HG03432 (cell line): ENCODE measurements around the gene SLAMF8.
A peak's percentile ranks its signal among the peaks of the same experiment; 100 is the strongest.

ENCODE experiments used
- ATAC-seq: cut with Tn5 transposase; IDR thresholded peaks from one replicate; pipeline ENCODE4 v1.9.1; 2021; ENCODE audit warnings: mild to moderate bottlenecking, moderate library complexity; ENCODE audit not compliant: unreplicated experiment

Gene SLAMF8

DNA sequence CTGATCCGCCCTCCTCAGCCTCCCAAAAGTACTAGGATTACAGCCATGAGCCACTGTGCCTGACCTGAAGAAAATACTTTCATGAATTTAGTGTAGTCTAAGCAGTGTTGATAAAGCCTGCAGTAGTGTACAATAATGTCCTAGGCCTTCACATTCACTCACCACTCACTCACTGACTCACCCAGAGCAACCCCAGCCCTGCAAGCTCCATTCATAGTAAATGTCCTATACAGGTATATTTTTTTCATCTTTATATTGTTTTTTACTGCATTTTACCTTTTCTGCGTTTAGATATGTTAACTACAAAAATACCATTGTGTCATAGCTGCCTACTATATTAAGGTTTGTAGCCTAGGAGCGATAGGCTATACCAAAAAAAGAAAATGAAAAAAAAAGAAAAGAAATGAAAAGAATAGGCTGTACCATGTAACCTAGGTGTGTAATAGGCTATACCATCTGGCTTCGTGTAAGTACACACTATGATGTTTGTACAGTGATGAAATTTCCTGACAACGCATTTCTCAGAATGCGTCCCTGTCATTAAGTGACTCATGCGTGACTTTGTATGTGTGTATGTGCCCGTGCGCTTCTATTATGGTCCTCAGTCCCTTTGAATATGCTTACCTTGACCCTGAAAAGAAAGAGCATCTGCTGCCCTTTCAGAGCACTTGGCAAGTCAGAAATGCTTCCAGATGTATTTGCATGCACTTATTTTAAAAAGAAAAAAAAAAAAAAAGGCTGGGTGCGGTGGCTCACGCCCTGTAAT lies 9.2 kb upstream of the SLAMF8 start:
- ATAC-seq: no peak

- ATAC-seq: peak; percentile 57
Measured at GRCh38 chr1:159821171-159821867, 5.4 kb upstream of the SLAMF8 start.

DNA sequence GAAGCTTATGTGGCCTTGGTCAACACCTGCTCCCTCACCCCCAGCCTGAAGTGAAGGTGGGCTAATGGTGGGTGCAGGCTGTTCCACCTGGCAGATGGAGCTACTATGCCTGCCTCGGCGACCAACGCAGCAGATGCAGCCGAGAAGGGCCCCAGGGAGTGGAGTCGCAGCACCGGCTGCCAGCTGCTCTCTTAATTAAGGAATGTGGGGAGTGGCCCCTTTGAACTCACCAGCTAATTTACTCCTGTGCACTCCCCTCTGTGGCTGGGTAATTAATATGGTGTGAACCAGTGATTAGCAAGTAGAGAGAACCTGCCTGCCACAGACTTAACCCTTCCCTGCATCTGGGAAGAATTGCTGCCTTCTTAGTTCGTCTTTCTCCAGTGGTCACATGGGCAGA lies 3.3 kb upstream of the SLAMF8 start:
- ATAC-seq: no peak

- no peak for ATAC-seq
Measured at GRCh38 chr1:159825564-159825963, 1.1 kb upstream of the SLAMF8 start.

- ATAC-seq: no peak
Measured at GRCh38 chr1:159827102-159827490, 423 bp downstream of the SLAMF8 start.

- ATAC-seq: no peak
Measured at GRCh38 chr1:159827549-159827948, 876 bp downstream of the SLAMF8 start.

GRCh38 chr1:159828176-159828575 lies 1.5 kb downstream of the SLAMF8 start:
- ATAC-seq: no peak

DNA sequence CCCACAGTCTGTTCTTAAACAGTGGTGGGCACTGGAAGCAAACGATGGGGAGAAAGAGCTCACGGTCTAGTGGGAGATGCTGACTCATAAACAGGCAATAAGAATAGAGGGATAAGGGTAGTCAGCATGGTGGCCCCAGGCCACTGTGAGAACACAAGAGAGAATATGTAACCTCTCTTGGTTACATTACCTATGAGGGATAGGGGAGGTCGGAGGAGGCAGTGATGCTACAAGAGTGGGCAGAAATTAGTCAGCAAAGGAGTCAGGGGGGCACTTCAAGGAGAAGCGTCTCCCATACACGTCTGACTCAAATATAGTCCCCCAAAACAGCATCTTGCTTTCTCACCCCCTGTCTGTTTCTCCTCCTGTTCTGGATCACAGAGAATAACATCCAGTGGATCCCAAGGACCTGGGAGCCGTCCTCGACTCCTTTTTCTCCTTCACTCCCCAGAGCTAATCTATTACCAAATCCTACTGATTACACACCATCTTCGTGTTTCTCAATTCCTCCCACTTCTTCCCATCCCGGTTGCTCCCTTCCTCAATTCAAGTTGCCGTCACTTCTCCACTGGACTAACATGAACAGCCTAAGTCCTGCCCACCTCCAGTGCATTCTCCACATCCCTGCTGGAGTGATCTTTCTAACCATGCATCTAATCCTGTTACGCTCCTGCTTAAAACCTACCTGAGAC lies 2.1 kb downstream of the SLAMF8 start:
- no peak for ATAC-seq

GRCh38 chr1:159829273-159829634 lies 2.6 kb downstream of the SLAMF8 start:
- peak; percentile 83 for ATAC-seq

DNA sequence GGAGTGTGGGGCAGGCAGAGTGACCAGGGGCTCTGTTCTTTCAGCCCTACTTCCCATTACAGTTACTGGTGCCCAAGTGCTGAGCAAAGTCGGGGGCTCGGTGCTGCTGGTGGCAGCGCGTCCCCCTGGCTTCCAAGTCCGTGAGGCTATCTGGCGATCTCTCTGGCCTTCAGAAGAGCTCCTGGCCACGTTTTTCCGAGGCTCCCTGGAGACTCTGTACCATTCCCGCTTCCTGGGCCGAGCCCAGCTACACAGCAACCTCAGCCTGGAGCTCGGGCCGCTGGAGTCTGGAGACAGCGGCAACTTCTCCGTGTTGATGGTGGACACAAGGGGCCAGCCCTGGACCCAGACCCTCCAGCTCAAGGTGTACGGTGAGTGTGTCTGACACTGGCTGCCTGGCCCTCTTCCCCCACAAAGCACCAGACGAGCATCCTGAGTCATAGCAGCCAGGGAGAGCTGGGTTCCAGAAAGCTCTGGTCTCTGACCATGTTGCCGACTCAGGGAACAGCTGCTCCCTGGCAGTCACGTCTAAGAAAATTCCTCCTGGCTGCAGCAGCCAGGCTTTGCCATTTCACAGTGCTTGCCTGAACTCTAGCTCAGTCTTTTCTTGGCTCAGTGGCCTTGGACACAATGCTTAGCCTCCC lies 3.3 kb downstream of the SLAMF8 start:
- no peak for ATAC-seq

DNA sequence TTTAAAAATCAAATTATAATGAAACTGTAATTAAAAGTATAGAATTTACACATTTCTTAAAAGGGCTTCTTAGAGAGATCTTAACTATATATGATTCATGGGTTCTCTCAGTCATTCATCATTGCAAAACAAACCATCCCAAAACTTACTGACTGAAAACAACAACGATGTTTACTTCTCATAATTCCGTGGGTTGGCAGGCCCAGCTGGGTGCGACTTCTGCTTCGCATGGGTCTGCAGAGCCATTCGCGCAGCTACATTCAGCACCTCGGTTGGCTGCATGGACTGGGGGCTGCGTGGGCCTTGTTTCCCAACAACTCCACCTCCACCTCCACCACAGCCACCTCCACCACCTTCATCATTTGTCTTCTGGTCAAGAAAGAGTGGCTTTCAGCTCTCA lies 4.0 kb downstream of the SLAMF8 start:
- ATAC-seq: no peak

DNA sequence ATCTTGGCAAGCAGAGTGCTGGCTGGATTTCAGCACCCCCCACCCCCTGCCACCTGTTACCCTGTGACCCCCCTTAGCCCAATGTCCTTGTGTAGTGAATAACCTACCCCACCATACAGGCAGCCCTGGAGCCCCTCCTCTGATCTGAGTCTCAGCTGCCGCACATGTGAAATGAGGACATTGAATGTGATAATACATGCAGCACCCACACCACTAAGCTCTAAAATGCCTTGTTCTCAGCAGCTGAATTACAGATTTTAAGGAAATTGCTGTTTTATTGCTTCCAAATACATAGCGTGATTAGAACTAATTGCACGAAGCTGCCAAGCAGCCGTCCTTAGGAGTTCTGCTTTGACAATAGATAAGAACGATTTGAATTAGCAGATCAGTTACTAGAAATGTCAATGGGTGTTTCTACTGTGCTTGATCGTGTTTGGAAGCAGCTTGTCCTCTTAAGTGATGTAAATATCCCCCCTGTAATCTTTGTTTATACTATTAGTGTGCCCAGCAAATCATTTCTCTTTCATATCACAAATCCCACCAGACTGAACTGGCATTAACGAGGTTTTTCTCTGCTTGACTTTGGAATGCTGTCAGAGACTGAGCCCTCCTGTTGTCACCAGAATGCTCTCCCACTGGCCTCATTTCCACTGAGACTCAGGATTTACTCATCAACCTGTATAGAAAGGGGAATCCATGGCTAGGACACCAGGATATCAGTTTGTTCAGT lies 4.9 kb downstream of the SLAMF8 start:
- no peak for ATAC-seq

- no peak for ATAC-seq
Measured at GRCh38 chr1:159832309-159832708, 5.6 kb downstream of the SLAMF8 start.

DNA sequence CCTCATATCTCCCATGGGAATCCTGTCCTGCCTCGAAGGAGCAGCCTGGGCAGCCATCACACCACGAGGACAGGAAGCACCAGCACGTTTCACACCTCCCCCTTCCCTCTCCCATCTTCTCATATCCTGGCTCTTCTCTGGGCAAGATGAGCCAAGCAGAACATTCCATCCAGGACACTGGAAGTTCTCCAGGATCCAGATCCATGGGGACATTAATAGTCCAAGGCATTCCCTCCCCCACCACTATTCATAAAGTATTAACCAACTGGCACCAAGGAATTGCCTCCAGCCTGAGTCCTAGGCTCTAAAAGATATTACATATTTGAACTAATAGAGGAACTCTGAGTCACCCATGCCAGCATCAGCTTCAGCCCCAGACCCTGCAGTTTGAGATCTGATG lies 8.7 kb downstream of the SLAMF8 start:
- ATAC-seq: no peak

GRCh38 chr1:159835862-159836525 lies 9.3 kb downstream of the SLAMF8 start:
- no peak for ATAC-seq

DNA sequence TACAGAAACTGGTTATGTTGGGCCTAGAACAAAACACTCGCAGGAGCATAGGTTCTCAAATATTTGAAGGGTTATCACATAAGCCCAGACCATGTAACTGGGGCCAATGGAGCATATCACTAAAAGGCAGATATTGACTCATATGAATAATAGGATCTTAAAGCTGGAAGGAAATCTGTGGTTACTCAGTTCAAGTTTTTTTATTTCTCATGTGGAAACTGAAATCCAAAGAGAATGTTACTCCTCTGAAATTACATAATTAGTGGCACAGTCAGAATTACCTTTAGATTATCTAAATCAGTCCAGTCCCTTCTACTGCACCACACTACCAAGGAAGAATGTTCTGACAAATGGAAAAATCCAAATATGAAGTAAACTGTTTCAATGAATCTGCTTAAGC lies 12.0 kb downstream of the SLAMF8 start:
- peak; percentile 70 for ATAC-seq

DNA sequence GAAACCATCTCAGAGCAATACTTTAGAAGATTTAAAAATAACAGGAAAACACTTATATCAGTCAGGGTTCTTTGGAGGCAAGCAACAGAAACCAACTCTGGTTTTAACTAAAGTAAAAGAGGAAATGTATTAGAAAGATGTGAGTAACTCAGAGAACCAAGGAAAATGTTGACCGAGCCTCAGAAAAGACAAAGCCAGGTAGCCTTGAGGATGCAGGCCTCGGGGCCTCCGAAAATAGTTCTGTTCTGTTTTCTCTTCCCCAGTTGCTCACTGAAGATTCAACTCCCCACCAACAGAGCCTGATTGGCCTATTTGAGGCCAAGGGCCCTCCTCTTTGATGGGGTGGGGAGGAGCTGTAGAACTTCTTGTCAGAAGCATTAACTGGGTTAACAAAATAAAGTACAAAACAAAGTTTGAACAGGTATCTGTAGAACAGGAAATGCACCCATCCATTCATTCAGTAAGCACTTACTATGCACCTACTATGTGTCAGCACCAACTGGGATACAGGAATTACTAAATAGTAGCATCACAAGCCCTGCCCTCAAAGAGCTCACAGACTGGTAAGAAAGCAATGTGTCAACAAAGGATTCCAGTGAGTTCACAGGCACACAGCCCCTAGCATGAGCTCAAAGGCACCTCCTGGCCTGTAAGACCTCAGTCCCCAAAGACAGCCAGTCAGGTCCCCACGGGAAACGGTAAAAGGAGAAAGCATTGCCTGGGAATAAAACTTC lies 12.6 kb downstream of the SLAMF8 start:
- peak; percentile 76 for ATAC-seq

GRCh38 chr1:159841749-159842148 lies 15.1 kb downstream of the SLAMF8 start:
- ATAC-seq: no peak

GRCh38 chr1:159843459-159843858 lies 16.8 kb downstream of the SLAMF8 start:
- no peak for ATAC-seq
